ENCODE results near the gene ATP11A.

Gene ATP11A

DNA sequence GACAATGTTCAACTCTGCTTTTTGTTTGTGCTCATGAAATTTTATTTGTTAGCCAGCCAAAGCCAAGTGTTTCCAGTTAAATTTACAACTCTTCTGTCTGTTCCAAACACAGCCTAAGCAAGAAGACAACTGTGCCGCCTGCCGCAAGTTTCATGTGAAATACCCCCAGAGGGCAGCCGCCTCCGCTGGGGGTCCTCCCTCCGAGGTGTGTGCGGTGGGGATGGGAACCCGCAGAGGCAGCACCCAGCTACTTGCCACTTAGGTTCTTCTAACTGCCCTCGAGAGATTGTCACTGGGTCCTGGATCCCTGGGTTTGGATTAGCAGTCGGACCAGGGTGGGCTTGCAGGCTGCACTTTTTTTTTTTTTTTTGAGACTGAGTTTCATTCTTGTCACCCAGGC lies 28.5 kb downstream of the ATP11A start:
- Histone ChIP-seq H3K27ac (no peak overlapping the region), H3K27me3 (ENCODE audit: control insufficient read depth, insufficient read depth, low read length) (no peaks in the 10 kb centered on the region), H3K4me2 (ENCODE audit: low read length) (no peak overlapping the region), H3K4me1 (peaks cover 3% of the 10 kb centered on the region), H2AFZ (no peak overlapping the region), H3K4me3 (ENCODE audit: low read depth, low read length) (no peak overlapping the region), H3K9me3 (ENCODE audit: control insufficient read depth, low read length) (no peaks in the 10 kb centered on the region), H3K79me2 (peaks cover 5% of the 10 kb centered on the region), H3K9ac (no peak overlapping the region), H3K36me3 (ENCODE audit: control insufficient read depth, insufficient read depth, low read length) (no peaks in the 10 kb centered on the region)
- TF ChIP-seq, protein P1, sequence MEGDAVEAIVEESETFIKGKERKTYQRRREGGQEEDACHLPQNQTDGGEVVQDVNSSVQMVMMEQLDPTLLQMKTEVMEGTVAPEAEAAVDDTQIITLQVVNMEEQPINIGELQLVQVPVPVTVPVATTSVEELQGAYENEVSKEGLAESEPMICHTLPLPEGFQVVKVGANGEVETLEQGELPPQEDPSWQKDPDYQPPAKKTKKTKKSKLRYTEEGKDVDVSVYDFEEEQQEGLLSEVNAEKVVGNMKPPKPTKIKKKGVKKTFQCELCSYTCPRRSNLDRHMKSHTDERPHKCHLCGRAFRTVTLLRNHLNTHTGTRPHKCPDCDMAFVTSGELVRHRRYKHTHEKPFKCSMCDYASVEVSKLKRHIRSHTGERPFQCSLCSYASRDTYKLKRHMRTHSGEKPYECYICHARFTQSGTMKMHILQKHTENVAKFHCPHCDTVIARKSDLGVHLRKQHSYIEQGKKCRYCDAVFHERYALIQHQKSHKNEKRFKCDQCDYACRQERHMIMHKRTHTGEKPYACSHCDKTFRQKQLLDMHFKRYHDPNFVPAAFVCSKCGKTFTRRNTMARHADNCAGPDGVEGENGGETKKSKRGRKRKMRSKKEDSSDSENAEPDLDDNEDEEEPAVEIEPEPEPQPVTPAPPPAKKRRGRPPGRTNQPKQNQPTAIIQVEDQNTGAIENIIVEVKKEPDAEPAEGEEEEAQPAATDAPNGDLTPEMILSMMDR (IDR thresholded peaks at IDR 0.05), result no peak

DNA sequence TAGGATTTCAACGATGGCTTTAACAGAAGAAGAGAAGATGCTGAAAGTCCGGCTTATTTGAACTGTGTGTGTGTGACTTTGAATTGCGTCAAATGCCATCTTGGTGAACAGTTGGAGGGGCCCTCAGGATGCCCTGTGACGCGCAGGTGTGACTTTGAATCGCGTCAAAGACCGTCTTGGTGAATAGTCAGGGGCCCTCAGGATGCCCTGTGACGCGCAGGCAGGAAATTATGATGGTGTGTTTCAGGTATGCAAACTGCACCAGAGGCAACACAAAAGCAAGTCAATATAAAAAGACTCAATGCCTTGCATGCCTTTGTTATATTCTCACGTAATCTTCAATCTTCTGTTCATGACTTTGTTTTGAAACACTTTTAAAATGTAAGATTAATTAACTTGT lies 29.2 kb downstream of the ATP11A start:
- no peak overlapping the region for H3K27ac ChIP-seq
- TF ChIP-seq, protein P1 (IDR thresholded peaks at IDR 0.05), result no peak
- H3K9me3 ChIP-seq (ENCODE audit: control insufficient read depth, low read length), result no peaks in the 10 kb centered on the region
- peaks cover 5% of the 10 kb centered on the region for H3K79me2 ChIP-seq
- H3K27me3 ChIP-seq (ENCODE audit: control insufficient read depth, insufficient read depth, low read length), result no peaks in the 10 kb centered on the region
- no peaks in the 10 kb centered on the region for H3K36me3 ChIP-seq (ENCODE audit: control insufficient read depth, insufficient read depth, low read length)
- H3K4me2 ChIP-seq (ENCODE audit: low read length), result no peak overlapping the region
- H2AFZ ChIP-seq, result no peak overlapping the region
- peaks cover 3% of the 10 kb centered on the region for H3K4me1 ChIP-seq
- H3K9ac ChIP-seq, result no peak overlapping the region
- no peak overlapping the region for H3K4me3 ChIP-seq (ENCODE audit: low read depth, low read length)

DNA sequence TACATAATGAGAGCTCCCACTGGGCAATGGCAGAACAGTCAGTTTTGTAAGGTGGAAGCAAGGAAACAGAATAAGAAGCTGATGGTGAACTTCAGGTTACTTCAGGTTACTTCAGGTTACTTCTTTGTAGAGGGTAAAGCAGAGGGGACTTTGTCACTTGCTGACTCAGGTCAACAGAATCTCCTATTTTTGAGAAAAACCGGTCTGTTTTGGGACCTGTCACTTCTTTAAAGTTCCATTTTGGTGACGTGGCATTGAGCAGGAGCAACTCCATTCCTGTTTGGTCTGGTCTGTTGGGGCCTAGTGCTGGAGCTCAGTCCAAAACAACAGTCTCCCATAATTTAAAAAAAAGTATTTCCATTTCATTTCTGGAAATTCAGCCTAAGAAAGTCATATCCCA lies 29.7 kb downstream of the ATP11A start:
- no peak overlapping the region for H3K4me2 ChIP-seq (ENCODE audit: low read length)
- H3K9me3 ChIP-seq (ENCODE audit: control insufficient read depth, low read length), result no peaks in the 10 kb centered on the region
- H3K79me2 ChIP-seq, result peaks cover 3% of the 10 kb centered on the region
- no peak overlapping the region for H2AFZ ChIP-seq
- H3K27me3 ChIP-seq (ENCODE audit: control insufficient read depth, insufficient read depth, low read length), result no peaks in the 10 kb centered on the region
- H3K36me3 ChIP-seq (ENCODE audit: control insufficient read depth, insufficient read depth, low read length), result no peaks in the 10 kb centered on the region
- H3K4me3 ChIP-seq (ENCODE audit: low read depth, low read length), result no peak overlapping the region
- TF ChIP-seq, protein P1 (IDR thresholded peaks at IDR 0.05), result no peak
- peaks cover 3% of the 10 kb centered on the region for H3K4me1 ChIP-seq
- H3K9ac ChIP-seq, result no peak overlapping the region
- H3K27ac ChIP-seq, result no peak overlapping the region

DNA sequence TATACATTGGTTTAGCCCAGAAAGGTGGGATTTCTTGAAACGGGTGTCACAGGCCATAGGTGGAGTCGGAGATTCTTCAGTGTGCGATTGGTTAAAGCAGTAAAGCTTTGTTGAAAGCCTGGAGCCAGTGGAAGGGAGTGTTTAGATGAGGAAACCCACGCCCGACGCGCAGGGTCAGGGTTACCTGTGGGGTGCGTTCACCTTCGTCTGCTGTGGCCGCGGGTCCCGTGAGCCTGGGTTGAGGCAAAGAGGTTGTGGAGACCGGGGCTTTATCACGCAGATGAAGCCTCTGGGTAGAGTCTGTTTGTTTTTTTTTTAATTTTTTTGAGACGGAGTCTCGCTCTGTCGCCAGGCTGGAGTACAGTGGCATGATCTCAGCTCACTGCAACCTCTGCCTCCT lies 30.4 kb downstream of the ATP11A start:
- no peaks in the 10 kb centered on the region for H3K27me3 ChIP-seq (ENCODE audit: control insufficient read depth, insufficient read depth, low read length)
- no peak overlapping the region for H2AFZ ChIP-seq
- no peaks in the 10 kb centered on the region for H3K36me3 ChIP-seq (ENCODE audit: control insufficient read depth, insufficient read depth, low read length)
- H3K79me2 ChIP-seq, result no peaks in the 10 kb centered on the region
- TF ChIP-seq, protein P1 (IDR thresholded peaks at IDR 0.05), result no peak
- no peak overlapping the region for H3K4me3 ChIP-seq (ENCODE audit: low read depth, low read length)
- no peak overlapping the region for H3K4me2 ChIP-seq (ENCODE audit: low read length)
- no peaks in the 10 kb centered on the region for H3K9me3 ChIP-seq (ENCODE audit: control insufficient read depth, low read length)
- no peak overlapping the region for H3K27ac ChIP-seq
- no peak overlapping the region for H3K9ac ChIP-seq
- H3K4me1 ChIP-seq, result peaks cover 3% of the 10 kb centered on the region

DNA sequence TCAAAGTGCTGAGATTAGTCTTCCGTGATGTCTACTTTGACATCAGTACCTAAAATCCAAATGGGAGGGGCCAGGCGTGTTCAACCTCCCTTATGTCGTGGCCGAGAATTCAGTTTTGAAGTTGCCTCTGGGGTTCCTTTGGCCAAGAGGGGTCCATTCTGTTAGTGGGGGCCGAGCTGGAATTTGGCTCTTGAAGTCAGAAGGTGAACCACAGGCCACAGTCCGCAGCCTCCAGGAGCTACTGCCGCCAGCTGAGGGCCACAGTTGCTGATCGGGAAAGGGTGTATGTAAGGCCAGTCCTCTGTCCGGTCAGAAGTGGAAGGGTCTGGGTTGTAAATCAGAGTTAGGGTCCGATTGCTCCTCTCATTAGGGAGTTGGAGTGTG lies 31.0 kb downstream of the ATP11A start:
- Histone ChIP-seq H2AFZ (no peak overlapping the region), H3K27me3 (ENCODE audit: control insufficient read depth, insufficient read depth, low read length) (no peaks in the 10 kb centered on the region), H3K4me2 (ENCODE audit: low read length) (no peak overlapping the region), H3K79me2 (no peaks in the 10 kb centered on the region), H3K9me3 (ENCODE audit: control insufficient read depth, low read length) (no peaks in the 10 kb centered on the region), H3K27ac (peak overlapping the region; percentile 44), H3K4me1 (peaks cover 3% of the 10 kb centered on the region), H3K36me3 (ENCODE audit: control insufficient read depth, insufficient read depth, low read length) (no peaks in the 10 kb centered on the region), H3K4me3 (ENCODE audit: low read depth, low read length) (no peak overlapping the region), H3K9ac (no peak overlapping the region)
- TF ChIP-seq, protein P1 (IDR thresholded peaks at IDR 0.05), result no peak

Data from parathyroid adenoma (tissue), 2 donors.